Glutamatergic neuron (in vitro differentiated cells): Measurements from ENCODE around the gene TUT4. TPM values are rescaled to one million over a fixed set of nuclear protein-coding genes. Genes with fewer than 3 reads are reported as not detected.
A peak's percentile ranks its signal among the peaks of the same experiment; 100 is the strongest.

Experiments used
- DNase-seq: peaks from one replicate; pipeline ENCODE4 v3.0.0; 2022
- H3K27ac Mint-ChIP-seq: one replicate; pipeline ENCODE4 v1.8.0; 2020; ENCODE audit warnings: mild to moderate bottlenecking, mixed read lengths, inconsistent platforms; ENCODE audit not compliant: unreplicated experiment
- H3K27me3 Mint-ChIP-seq: one replicate; pipeline ENCODE4 v1.8.0; 2020; ENCODE audit warnings: mild to moderate bottlenecking, moderate library complexity, mixed read lengths, inconsistent platforms; ENCODE audit not compliant: unreplicated experiment
- H3K36me3 Mint-ChIP-seq: one replicate; pipeline ENCODE4 v1.8.0; 2020; ENCODE audit warnings: mild to moderate bottlenecking, mixed read lengths, inconsistent platforms; ENCODE audit not compliant: unreplicated experiment
- H3K4me1 Mint-ChIP-seq: one replicate; pipeline ENCODE4 v1.8.0; 2020; ENCODE audit warnings: mild to moderate bottlenecking, low read depth, mixed read lengths, inconsistent platforms; ENCODE audit not compliant: unreplicated experiment
- H3K4me3 Mint-ChIP-seq: one replicate; pipeline ENCODE4 v1.8.0; 2020; ENCODE audit warnings: mild to moderate bottlenecking, mixed read lengths, inconsistent platforms; ENCODE audit not compliant: unreplicated experiment
- H3K9me3 Mint-ChIP-seq: one replicate; pipeline ENCODE4 v1.8.0; 2020; ENCODE audit warnings: mild to moderate bottlenecking, moderate library complexity, mixed read lengths, inconsistent platforms; ENCODE audit not compliant: unreplicated experiment
- total RNA-seq: library from RNA; stranded (reverse); fragmentation: NEBNext Ultra II Directional; extraction: Animal tissue kit (Norgen Biotek cat#: 25700); gene quantifications from one replicate; pipeline ENCODE4 v1.2.1, GENCODE V29; 2021; ENCODE audit not compliant: unreplicated experiment
- TF ChIP-seq, protein P1 (sequence below): fragments of 200-600 bp; sonication (generic); IDR thresholded peaks from one replicate; pipeline ENCODE4 v1.5.0; 2021; ENCODE audit not compliant: partially characterized antibody, unreplicated experiment

Gene TUT4
- total RNA-seq, 1 donor from 2014 or later: 70.8 TPM

DNA sequence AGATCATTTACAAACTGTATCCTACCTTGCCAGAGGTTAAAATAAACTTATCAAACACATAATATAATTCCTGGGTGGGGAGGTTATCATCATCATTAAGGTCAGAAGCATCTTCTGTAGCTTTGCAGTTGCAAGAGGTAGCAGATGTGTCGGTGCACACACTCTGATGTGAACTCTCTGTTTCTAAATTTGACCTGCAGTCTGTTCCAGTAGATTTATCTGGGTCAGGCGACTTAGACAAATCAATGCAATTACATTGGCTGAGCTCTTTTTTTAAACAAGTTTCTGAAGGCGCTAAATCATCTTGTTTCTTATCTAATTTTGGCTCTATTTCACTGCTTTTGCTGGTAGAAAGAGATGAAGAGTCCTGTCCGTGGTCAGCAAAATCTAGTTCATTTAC, 78.1 kb downstream of the TUT4 start:
- H3K9me3 Mint-ChIP-seq: no peaks in the 10 kb centered on the region
- H3K36me3 Mint-ChIP-seq: no peaks in the 10 kb centered on the region
- H3K4me1 Mint-ChIP-seq: peaks cover 11% of the 10 kb centered on the region
- no peak for DNase-seq
- no peaks in the 10 kb centered on the region for H3K27me3 Mint-ChIP-seq
- peak overlapping the region; percentile 12 for H3K4me3 Mint-ChIP-seq
- TF ChIP-seq, protein P1, sequence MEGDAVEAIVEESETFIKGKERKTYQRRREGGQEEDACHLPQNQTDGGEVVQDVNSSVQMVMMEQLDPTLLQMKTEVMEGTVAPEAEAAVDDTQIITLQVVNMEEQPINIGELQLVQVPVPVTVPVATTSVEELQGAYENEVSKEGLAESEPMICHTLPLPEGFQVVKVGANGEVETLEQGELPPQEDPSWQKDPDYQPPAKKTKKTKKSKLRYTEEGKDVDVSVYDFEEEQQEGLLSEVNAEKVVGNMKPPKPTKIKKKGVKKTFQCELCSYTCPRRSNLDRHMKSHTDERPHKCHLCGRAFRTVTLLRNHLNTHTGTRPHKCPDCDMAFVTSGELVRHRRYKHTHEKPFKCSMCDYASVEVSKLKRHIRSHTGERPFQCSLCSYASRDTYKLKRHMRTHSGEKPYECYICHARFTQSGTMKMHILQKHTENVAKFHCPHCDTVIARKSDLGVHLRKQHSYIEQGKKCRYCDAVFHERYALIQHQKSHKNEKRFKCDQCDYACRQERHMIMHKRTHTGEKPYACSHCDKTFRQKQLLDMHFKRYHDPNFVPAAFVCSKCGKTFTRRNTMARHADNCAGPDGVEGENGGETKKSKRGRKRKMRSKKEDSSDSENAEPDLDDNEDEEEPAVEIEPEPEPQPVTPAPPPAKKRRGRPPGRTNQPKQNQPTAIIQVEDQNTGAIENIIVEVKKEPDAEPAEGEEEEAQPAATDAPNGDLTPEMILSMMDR: no peak
- peak overlapping the region; percentile 13 for H3K27ac Mint-ChIP-seq

- no peak overlapping the region for H3K27ac Mint-ChIP-seq
- no peaks in the 10 kb centered on the region for H3K9me3 Mint-ChIP-seq
- no peaks in the 10 kb centered on the region for H3K27me3 Mint-ChIP-seq
- H3K4me1 Mint-ChIP-seq: peaks cover 11% of the 10 kb centered on the region
- no peaks in the 10 kb centered on the region for H3K36me3 Mint-ChIP-seq
- TF ChIP-seq, protein P1: no peak
- H3K4me3 Mint-ChIP-seq: no peak overlapping the region
- no peak for DNase-seq
These were observed 79.9 kb downstream of the TUT4 start for GRCh38 chr1:52473039-52473438.

- Mint-ChIP-seq H3K9me3 (no peaks in the 10 kb centered on the region), H3K4me3 (no peak overlapping the region), H3K27ac (no peak overlapping the region), H3K27me3 (no peaks in the 10 kb centered on the region), H3K36me3 (no peaks in the 10 kb centered on the region), H3K4me1 (peaks cover 11% of the 10 kb centered on the region)
- no peak for DNase-seq
- TF ChIP-seq, protein P1: no peak
These were observed 80.5 kb downstream of the TUT4 start for GRCh38 chr1:52472384-52472783.

GRCh38 chr1:52469108-52469507, 83.8 kb downstream of the TUT4 start:
- TF ChIP-seq, protein P1: no peak
- Mint-ChIP-seq H3K36me3 (no peaks in the 10 kb centered on the region), H3K27me3 (no peaks in the 10 kb centered on the region), H3K4me1 (no peaks in the 10 kb centered on the region), H3K9me3 (no peaks in the 10 kb centered on the region), H3K4me3 (no peak overlapping the region), H3K27ac (no peak overlapping the region)
- no peak for DNase-seq

DNA sequence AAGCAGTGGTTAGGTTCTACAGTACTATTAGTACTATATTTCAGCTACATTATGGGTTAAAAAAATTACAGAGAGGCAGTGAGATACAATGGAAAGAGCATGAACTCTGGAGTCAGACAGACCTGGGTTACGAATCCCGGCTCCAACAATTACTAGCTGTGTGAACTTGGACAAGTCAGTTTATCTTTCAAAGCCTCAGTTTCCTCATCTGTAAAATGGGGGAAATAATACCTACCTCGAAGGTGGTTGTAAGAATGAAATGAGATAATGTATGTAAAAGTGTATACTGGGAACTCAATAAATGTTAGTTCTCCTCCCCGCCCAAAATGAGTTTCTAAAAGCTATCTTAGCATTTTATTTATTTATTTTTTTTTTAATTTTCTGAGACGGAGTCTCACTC, 89.0 kb downstream of the TUT4 start:
- H3K36me3 Mint-ChIP-seq: no peaks in the 10 kb centered on the region
- no peak overlapping the region for H3K27ac Mint-ChIP-seq
- H3K4me1 Mint-ChIP-seq: no peaks in the 10 kb centered on the region
- no peak for DNase-seq
- no peaks in the 10 kb centered on the region for H3K27me3 Mint-ChIP-seq
- H3K9me3 Mint-ChIP-seq: no peaks in the 10 kb centered on the region
- TF ChIP-seq, protein P1: no peak
- no peak overlapping the region for H3K4me3 Mint-ChIP-seq
